K562 (cell line): ENCODE data around the gene SRSF9. TPM values are rescaled to one million over a fixed set of nuclear protein-coding genes. Genes with fewer than 3 reads are reported as not detected.
A peak's percentile ranks its signal among the peaks of the same experiment; 100 is the strongest.

Experiments used
- ATAC-seq: fragments of 200-7000 bp; cut with Tn5 transposase; 3 replicates; pipeline ENCODE4 v1.9.1; 2020; ENCODE audit warnings: moderate library complexity
- BruUV-seq: library from RNA; stranded (reverse); fragments of 400-500 nt; replicated peaks from 2 replicates; lab custom pipeline; 2021; lab: Mats Ljungman, UMichigan
- CTCF ChIA-PET: fragments of 300-600 bp; formaldehyde crosslinking; extraction: SDS; loops from one replicate; lab custom pipeline; 2021; ENCODE audit warnings: low intra/inter-chr PET ratio; lab: Yijun Ruan, JAX
- POLR2A ChIA-PET: fragments of 300-600, 350-650 bp; sonication (Branson Sonifier 250); formaldehyde crosslinking; extraction: SDS; loops from one replicate; lab custom pipeline; 2021; ENCODE audit warnings: antibody characterized with exemption, inconsistent platforms; lab: Yijun Ruan, JAX
- DNase-seq, 4 experiments: peaks; one replicate each; pipeline versions ENCODE4 v3.0.0 to v3.0.0-alpha.2; 2011 to 2018; ENCODE audit warnings: low spot score in 3 of 4, mixed read lengths in 3 of 4; ENCODE audit errors: extremely low read depth in 1 of 4
- FAIRE-seq: peaks from 2 replicates; lab custom pipeline; 2011; peaks lifted over from hg19 to GRCh38; lab: Jason Lieb, UNC
- H2AFZ ChIP-seq: 2 replicates; pipeline ENCODE4 v1.6.0; 2011; ENCODE audit warnings: low read depth, low read length, control low read depth, inconsistent platforms
- H3K27ac ChIP-seq: fragments of 200-600 bp; 3 replicates; pipeline ENCODE4 v1.8.0; 2011; ENCODE audit warnings: low read depth, mild to moderate bottlenecking, control low read depth, inconsistent platforms, low read length, moderate library complexity, mixed read lengths; ENCODE audit errors: extremely low read depth
- H3K27me3 ChIP-seq, 2 experiments: fragments of 300-600 bp in 1 of 2; 2 replicates in 1 of 2; 3 replicates in 1 of 2; pipeline versions ENCODE4 v1.6.0 to v1.8.0; 2011; ENCODE audit warnings: inconsistent platforms in 2 of 2, low read length in 2 of 2, mild to moderate bottlenecking in 1 of 2, mixed read lengths in 1 of 2, moderate library complexity in 1 of 2; ENCODE audit not compliant: control insufficient read depth in 2 of 2, insufficient read depth in 2 of 2
- H3K36me3 ChIP-seq: fragments of 300-600 bp; 3 replicates; pipeline ENCODE4 v1.8.0; 2011; ENCODE audit warnings: mild to moderate bottlenecking, low read length, inconsistent platforms; ENCODE audit not compliant: control insufficient read depth, insufficient read depth
- H3K4me1 ChIP-seq, 2 experiments: fragments of 200-600 bp in 1 of 2; replicated peaks in 1 of 2; 2 replicates in 1 of 2; 3 replicates in 1 of 2; pipeline versions ENCODE4 v1.5.1 to v1.8.0; 2011; ENCODE audit warnings: inconsistent platforms in 2 of 2, low read length in 2 of 2, mild to moderate bottlenecking in 1 of 2, mixed read lengths in 1 of 2, moderate library complexity in 1 of 2; ENCODE audit not compliant: control insufficient read depth in 2 of 2, insufficient read depth in 2 of 2
- H3K4me2 ChIP-seq: 2 replicates; pipeline ENCODE4 v1.6.1; 2011; ENCODE audit warnings: low read length, control low read depth, inconsistent platforms, mixed read lengths; ENCODE audit not compliant: insufficient read depth
- H3K4me3 ChIP-seq: fragments of 200-600 bp; sonication (generic), shearing (Covaris generic); 2 replicates; pipeline ENCODE4 v1.5.1; 2016; ENCODE audit warnings: control low read depth, inconsistent platforms
- H3K79me2 ChIP-seq: fragments of 200-600 bp; 3 replicates; pipeline ENCODE4 v1.8.0; 2011; ENCODE audit warnings: low read length, inconsistent platforms; ENCODE audit not compliant: control insufficient read depth, insufficient read depth
- H3K9ac ChIP-seq, 2 experiments: 2 replicates each; pipeline versions ENCODE4 v1.6.0 to v1.6.1; 2011; ENCODE audit warnings: low read depth in 2 of 2, low read length in 2 of 2, control low read depth in 1 of 2, inconsistent platforms in 1 of 2, mild to moderate bottlenecking in 1 of 2, mixed read lengths in 1 of 2; ENCODE audit not compliant: insufficient read depth in 1 of 2
- H3K9me1 ChIP-seq: one replicate; pipeline ENCODE4 v1.6.0; 2011; ENCODE audit warnings: inconsistent platforms, mild to moderate bottlenecking, low read length, moderate library complexity; ENCODE audit not compliant: control insufficient read depth, insufficient read depth
- H3K9me3 ChIP-seq: replicated peaks from 2 replicates; pipeline ENCODE4 v1.5.1; 2011; ENCODE audit warnings: low read depth, low read length, inconsistent platforms; ENCODE audit not compliant: control insufficient read depth, insufficient read depth
- H4K20me1 ChIP-seq: replicated peaks from 2 replicates; pipeline ENCODE4 v1.6.1; 2011; ENCODE audit warnings: low read length, inconsistent platforms, mixed read lengths; ENCODE audit not compliant: control insufficient read depth, insufficient read depth
- GABPA ChIP-seq: fragments of 200-800 bp; sonication (Bioruptor generic); conservative IDR thresholded peaks from 2 replicates; pipeline ENCODE4 v1.6.1; 2016; ENCODE audit warnings: low read depth, missing genetic modification characterization, missing compliant biosample characterization
- JUND ChIP-seq, 2 experiments: IDR thresholded peaks; 2 replicates in 1 of 2; 3 replicates in 1 of 2; pipeline ENCODE4 v1.6.1; 2011; ENCODE audit warnings: borderline replicate concordance in 2 of 2, low read depth in 2 of 2, low read length in 2 of 2, improper control_type of control experiment in 1 of 2, missing biosample characterization in 1 of 2, missing genetic modification characterization in 1 of 2, missing genetic modification reagents in 1 of 2
- KDM4B ChIP-seq, 2 experiments: fragments of 450-650 bp in 1 of 2; sonication (generic) in 1 of 2; IDR thresholded peaks; 2 replicates each; pipeline ENCODE4 v1.6.1; 2016 to 2017; ENCODE audit warnings: borderline replicate concordance in 2 of 2, antibody characterized with exemption in 1 of 2, low read depth in 1 of 2, mild to moderate bottlenecking in 1 of 2
- MEIS2 ChIP-seq: fragments of 450-650 bp; IDR thresholded peaks from 2 replicates; pipeline ENCODE4 v1.6.1; 2014; ENCODE audit warnings: mild to moderate bottlenecking; ENCODE audit not compliant: partially characterized antibody
- PHF21A ChIP-seq: fragments of 450-650 bp; IDR thresholded peaks from 2 replicates; pipeline ENCODE4 v1.6.1; 2017; ENCODE audit warnings: low read depth, borderline replicate concordance
- RFX5 ChIP-seq: IDR thresholded peaks from 2 replicates; pipeline ENCODE4 v1.6.1; 2011; ENCODE audit warnings: low read depth, mild to moderate bottlenecking, improper control_type of control experiment, low read length
- SRF ChIP-seq, 2 experiments: fragments of 250-450, 450-650 bp in 1 of 2; sonication (Bioruptor Pico) in 1 of 2; sonication (generic) in 1 of 2; formaldehyde crosslinking; IDR thresholded peaks; 2 replicates each; pipeline versions ENCODE4 v1.5.0 to v1.5.1; 2020 to 2022; ENCODE audit warnings: mild to moderate bottlenecking in 1 of 2, missing genetic modification reagents in 1 of 2
- TBL1XR1 ChIP-seq, 2 experiments: IDR thresholded peaks; 2 replicates each; pipeline ENCODE4 v1.6.1; 2012; ENCODE audit warnings: improper control_type of control experiment in 2 of 2, low read length in 2 of 2, mild to moderate bottlenecking in 1 of 2
- TCF3 ChIP-seq: sonication (generic); formaldehyde crosslinking; IDR thresholded peaks from 2 replicates; pipeline ENCODE4 v1.4.0; 2020; ENCODE audit warnings: mild to moderate bottlenecking, missing genetic modification reagents
- TEAD4 ChIP-seq, 2 experiments: sonication (generic) in 1 of 2; formaldehyde crosslinking in 1 of 2; IDR thresholded peaks; 2 replicates each; pipeline versions ENCODE4 v1.6.1 to v1.8.0; 2012 to 2022; ENCODE audit warnings: borderline replicate concordance in 1 of 2, inconsistent platforms in 1 of 2, low read length in 1 of 2, mild to moderate bottlenecking in 1 of 2, missing genetic modification reagents in 1 of 2
- TRIM24 ChIP-seq, 2 experiments: fragments of 450-650 bp; IDR thresholded peaks; 2 replicates each; pipeline ENCODE4 v1.6.1; 2016
- WGBS: fragments of 100-300 bp; shearing (Covaris generic); methylation state at CpG from one replicate; pipeline ENCODE4 v1.1.6; 2016; ENCODE audit warnings: low coverage, mixed read lengths; ENCODE audit not compliant: insufficient coverage; ENCODE audit errors: missing lambda C conversion rate; 5-methylcytosine and 5-hydroxymethylcytosine counted together
- in situ Hi-C: fragments of 300-500 bp; cut with MboI; formaldehyde crosslinking; loops from 4 replicates; pipeline ENCODE4 v1.15.0; 2018; ENCODE audit warnings: inconsistent platforms, mixed read lengths
- intact Hi-C: fragments of 100-400 bp; cut with micrococcal nuclease; formaldehyde crosslinking; loops from 2 replicates; pipeline ENCODE4 v1.14.2; 2022
- polyA plus RNA-seq, 8 experiments: library from polyadenylated mRNA; depleted of rRNA in 4 of 8; stranded (reverse) in 5 of 8; unstranded in 3 of 8; fragments of >200 nt; fragmentation: Nextera tagmentation in 2 of 8; fragmentation: Illumina TruSeq in 1 of 8; extraction: Ambion mirVana in 2 of 8; extraction: Trizol in 1 of 8; gene quantifications; 2 replicates each; pipeline versions ENCODE4 v1.2.1 to v1.2.3, GENCODE V29; 2011 to 2014; ENCODE audit warnings: inconsistent platforms in 1 of 8, missing spikeins in 1 of 8
- total RNA-seq, 7 experiments: library from RNA; depleted of rRNA in 6 of 7; stranded (reverse); fragments of >200 nt in 6 of 7; fragmentation: Illumina TruSeq in 2 of 7; extraction: Trizol in 2 of 7; gene quantifications; 2 replicates each; pipeline versions ENCODE4 v1.2.1 to v1.2.3, GENCODE V29; 2011 to 2021; ENCODE audit warnings: low replicate concordance in 1 of 7
- TF ChIP-seq, protein P1 (sequence below): sonication (generic); formaldehyde crosslinking; IDR thresholded peaks from 2 replicates; pipeline ENCODE4 v1.8.0; 2022; ENCODE audit warnings: mild to moderate bottlenecking, missing genetic modification reagents
- TF ChIP-seq, protein P2 (sequence below): fragments of 450-650 bp; IDR thresholded peaks from 2 replicates; pipeline ENCODE4 v1.6.1; 2016

The SRSF9 gene
- total and polyA plus RNA-seq, 9 of the 15 experiments (the other 6 are each of a cell fraction or from before 2014, with no cell fraction given), result 40.3 to 291 (median 230) TPM

DNA sequence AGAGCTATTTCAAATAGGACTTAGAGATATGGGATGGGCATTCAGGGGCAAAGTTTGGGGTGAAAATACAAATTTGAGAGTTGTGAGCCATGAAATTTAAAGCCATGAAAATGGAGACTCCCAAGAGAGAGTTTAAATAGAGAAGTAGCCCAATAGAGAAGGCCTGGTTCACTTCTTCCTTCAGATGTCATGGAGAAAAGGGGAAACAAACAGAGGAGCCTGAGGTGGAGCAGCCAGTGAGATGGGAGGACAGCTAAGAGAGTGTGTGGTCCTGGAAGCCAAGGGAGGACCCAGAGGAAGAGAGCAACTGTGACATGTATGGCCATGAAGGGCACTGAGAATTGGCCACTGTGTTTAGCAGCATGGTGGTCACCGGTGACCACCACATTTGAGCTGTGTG, 14.1 kb upstream of the SRSF9 start (continued):
- no peak for TF ChIP-seq PHF21A
- TF ChIP-seq GABPA (tag), result no peak
- TF ChIP-seq, all 486 proteins: peak for 0

DNA sequence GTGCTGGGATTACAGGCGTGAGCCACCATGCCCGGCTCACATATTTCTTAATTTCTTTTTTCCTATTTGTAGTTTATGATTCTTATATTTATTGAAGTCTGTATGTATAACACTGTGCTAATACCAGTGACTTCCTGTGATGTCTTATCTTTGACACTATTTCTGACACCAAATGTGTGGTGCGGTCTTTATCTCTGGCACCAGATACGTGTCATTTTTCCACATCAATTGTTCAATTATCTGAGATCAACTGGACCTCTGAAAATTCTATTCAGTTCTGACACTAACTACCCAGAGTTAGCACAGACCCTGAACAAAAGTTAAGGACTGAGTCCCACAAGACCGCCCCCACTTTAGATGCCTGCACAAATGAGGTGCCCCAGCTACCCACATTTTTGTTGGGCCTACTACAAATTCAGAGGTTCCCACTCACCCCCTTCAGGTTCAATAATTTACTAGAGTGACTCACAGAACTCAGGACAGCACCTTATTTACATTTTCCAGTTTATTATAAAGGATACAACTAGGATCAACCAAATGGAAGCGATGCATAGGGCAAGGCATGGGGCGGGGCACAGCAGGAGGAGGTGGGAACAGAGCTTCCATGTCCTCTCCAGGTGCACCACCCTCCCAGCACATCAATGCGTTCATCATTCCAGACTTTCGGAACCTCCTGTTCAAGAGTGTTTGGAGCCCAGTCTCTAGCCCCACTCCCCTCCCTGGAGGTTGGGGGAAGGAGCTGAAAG, 11.6 kb upstream of the SRSF9 start:
- Histone ChIP-seq H2AFZ (no peak overlapping the region), H3K4me1 (peaks cover 23 to 28% of the 10 kb centered on the region in 2 experiments), H3K4me3 (no peak overlapping the region), H3K79me2 (peaks cover 14% of the 10 kb centered on the region; the same call in 2 of the 3 replicates), H3K9me1 (peaks cover 5% of the 10 kb centered on the region), H3K4me2 (peak overlapping the region; percentile 9; the same call in 1 of the 2 replicates), H3K27ac (peak overlapping the region; percentile 50), H4K20me1 (no peaks in the 10 kb centered on the region), H3K36me3 (peaks cover 13% of the 10 kb centered on the region; the same call in 2 of the 3 replicates), H3K9ac (peak overlapping the region in 1 of 2 experiments; percentile 65; a peak in 2 of 4 replicates), H3K27me3 (no peaks in the 10 kb centered on the region; a peak in 1 of 5 replicates), H3K9me3 (no peaks in the 10 kb centered on the region)
- ChIA-PET CTCF (no interaction called here), POLR2A (interaction anchor here (0.7 to 1.8 kb wide), 5 partner anchors 8 to 189 kb away, joined by 3 to 6 read pairs (median 4); partner anchors contain the start of genes RNU4-2 and SRSF9)
- in situ Hi-C loops (no loop called here), intact Hi-C loops (no loop called here)
- no peak for FAIRE-seq
- no TSS peak for BruUV-seq
- 48% methylated on average over 9 of the region's 9 CpGs for WGBS
- peak in 1 of 4 experiments; percentile 36 for DNase-seq
- ATAC-seq, result 0 out of 3 replicates have a peak, but pooled peaks have one; percentile 25
- TF ChIP-seq TBL1XR1 (IDR thresholded peaks at IDR 0.05; ENCODE audit: low read length in 2 of 2), result peak in 1 of 2 experiments; percentile 46; a peak in 1 of 4 replicates
- TF ChIP-seq, protein P1, sequence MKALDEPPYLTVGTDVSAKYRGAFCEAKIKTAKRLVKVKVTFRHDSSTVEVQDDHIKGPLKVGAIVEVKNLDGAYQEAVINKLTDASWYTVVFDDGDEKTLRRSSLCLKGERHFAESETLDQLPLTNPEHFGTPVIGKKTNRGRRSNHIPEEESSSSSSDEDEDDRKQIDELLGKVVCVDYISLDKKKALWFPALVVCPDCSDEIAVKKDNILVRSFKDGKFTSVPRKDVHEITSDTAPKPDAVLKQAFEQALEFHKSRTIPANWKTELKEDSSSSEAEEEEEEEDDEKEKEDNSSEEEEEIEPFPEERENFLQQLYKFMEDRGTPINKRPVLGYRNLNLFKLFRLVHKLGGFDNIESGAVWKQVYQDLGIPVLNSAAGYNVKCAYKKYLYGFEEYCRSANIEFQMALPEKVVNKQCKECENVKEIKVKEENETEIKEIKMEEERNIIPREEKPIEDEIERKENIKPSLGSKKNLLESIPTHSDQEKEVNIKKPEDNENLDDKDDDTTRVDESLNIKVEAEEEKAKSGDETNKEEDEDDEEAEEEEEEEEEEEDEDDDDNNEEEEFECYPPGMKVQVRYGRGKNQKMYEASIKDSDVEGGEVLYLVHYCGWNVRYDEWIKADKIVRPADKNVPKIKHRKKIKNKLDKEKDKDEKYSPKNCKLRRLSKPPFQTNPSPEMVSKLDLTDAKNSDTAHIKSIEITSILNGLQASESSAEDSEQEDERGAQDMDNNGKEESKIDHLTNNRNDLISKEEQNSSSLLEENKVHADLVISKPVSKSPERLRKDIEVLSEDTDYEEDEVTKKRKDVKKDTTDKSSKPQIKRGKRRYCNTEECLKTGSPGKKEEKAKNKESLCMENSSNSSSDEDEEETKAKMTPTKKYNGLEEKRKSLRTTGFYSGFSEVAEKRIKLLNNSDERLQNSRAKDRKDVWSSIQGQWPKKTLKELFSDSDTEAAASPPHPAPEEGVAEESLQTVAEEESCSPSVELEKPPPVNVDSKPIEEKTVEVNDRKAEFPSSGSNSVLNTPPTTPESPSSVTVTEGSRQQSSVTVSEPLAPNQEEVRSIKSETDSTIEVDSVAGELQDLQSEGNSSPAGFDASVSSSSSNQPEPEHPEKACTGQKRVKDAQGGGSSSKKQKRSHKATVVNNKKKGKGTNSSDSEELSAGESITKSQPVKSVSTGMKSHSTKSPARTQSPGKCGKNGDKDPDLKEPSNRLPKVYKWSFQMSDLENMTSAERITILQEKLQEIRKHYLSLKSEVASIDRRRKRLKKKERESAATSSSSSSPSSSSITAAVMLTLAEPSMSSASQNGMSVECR (CRISPR knock-in tag), result no peak
- TF ChIP-seq, protein P2, sequence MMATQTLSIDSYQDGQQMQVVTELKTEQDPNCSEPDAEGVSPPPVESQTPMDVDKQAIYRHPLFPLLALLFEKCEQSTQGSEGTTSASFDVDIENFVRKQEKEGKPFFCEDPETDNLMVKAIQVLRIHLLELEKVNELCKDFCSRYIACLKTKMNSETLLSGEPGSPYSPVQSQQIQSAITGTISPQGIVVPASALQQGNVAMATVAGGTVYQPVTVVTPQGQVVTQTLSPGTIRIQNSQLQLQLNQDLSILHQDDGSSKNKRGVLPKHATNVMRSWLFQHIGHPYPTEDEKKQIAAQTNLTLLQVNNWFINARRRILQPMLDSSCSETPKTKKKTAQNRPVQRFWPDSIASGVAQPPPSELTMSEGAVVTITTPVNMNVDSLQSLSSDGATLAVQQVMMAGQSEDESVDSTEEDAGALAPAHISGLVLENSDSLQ, result peak; percentile 45
- TF ChIP-seq MEIS2, result peak; percentile 76
- TF ChIP-seq TCF3, result peak; percentile 77
- TF ChIP-seq TEAD4 (IDR thresholded peaks at IDR 0.05; ENCODE audit: low read length), result peak; percentile 87
- TF ChIP-seq TEAD4 (CRISPR knock-in tag; IDR thresholded peaks at IDR 0.05; ENCODE audit: borderline replicate concordance), result no peak
- TF ChIP-seq KDM4B (IDR thresholded peaks at IDR 0.05; ENCODE audit: borderline replicate concordance in 2 of 2, low read depth in 1 of 2), result no peak
- TF ChIP-seq SRF (CRISPR knock-in tag; IDR thresholded peaks at IDR 0.05), result no peak
- peak; percentile 26; the same call in 1 of the 2 replicates for TF ChIP-seq JUND (IDR thresholded peaks at IDR 0.05; ENCODE audit: borderline replicate concordance, low read depth, low read length)
- no peak for TF ChIP-seq JUND (tag; IDR thresholded peaks at IDR 0.05; ENCODE audit: borderline replicate concordance, low read depth, low read length)
- TF ChIP-seq RFX5, result no peak
- TF ChIP-seq TRIM24 (IDR thresholded peaks at IDR 0.05), result 0 out of 4 replicates have a peak, but pooled peaks of 1 of the 2 experiments have one; percentile 34
